Activated CD4-positive, alpha-beta memory T cell treated with anti-CD3 and anti-CD28 coated beads, Interleukin-2, amount 10 ng/mL, durations not matched to agents 7 days and 5 days (primary cell): Measurements from ENCODE around the gene MEGF6. TPM values are rescaled to one million over a fixed set of nuclear protein-coding genes. Genes with fewer than 3 reads are reported as not detected.
A peak's percentile ranks its signal among the peaks of the same experiment; 100 is the strongest.
"Not testable (repeated sequence)": the region's sequence is repeated elsewhere in the genome, so short reads cannot be mapped to it uniquely, and the experiment has no call there.

Source experiments
- CTCF ChIA-PET: fragments of 350-600 bp; sonication (Branson Sonifier 250); formaldehyde crosslinking; loops from one replicate; lab custom pipeline; 2021; ENCODE audit warnings: antibody characterized with exemption, inconsistent platforms; lab: Charles Lee
- POLR2A ChIA-PET: fragments of 350-600 bp; sonication (Branson Sonifier 250); formaldehyde crosslinking; loops from one replicate; lab custom pipeline; 2021; ENCODE audit warnings: antibody characterized with exemption; lab: Charles Lee
- DNase-seq: peaks from one replicate; pipeline ENCODE4 v3.0.0-alpha.2; 2020
- H3K27ac Mint-ChIP-seq: one replicate; pipeline ENCODE4 v1.8.0; 2021; ENCODE audit warnings: mild to moderate bottlenecking, mixed read lengths
- H3K27me3 Mint-ChIP-seq: one replicate; pipeline ENCODE4 v1.8.0; 2021; ENCODE audit warnings: mixed read lengths
- H3K36me3 Mint-ChIP-seq: one replicate; pipeline ENCODE4 v1.8.0; 2021; ENCODE audit warnings: low read depth, mixed read lengths
- H3K4me1 Mint-ChIP-seq: one replicate; pipeline ENCODE4 v1.8.0; 2021; ENCODE audit warnings: mixed read lengths
- H3K4me3 Mint-ChIP-seq: one replicate; pipeline ENCODE4 v1.8.0; 2021; ENCODE audit warnings: mild to moderate bottlenecking, mixed read lengths
- H3K9me3 Mint-ChIP-seq: one replicate; pipeline ENCODE4 v1.8.0; 2021; ENCODE audit warnings: mixed read lengths
- total RNA-seq, 2 experiments: library from RNA; stranded (reverse); gene quantifications; one replicate each; pipeline ENCODE4 v1.2.3, GENCODE V29; 2021

MEGF6 gene
- total RNA-seq, 2 experiments from 2014 or later = 15.6 to 20.2 TPM

DNA sequence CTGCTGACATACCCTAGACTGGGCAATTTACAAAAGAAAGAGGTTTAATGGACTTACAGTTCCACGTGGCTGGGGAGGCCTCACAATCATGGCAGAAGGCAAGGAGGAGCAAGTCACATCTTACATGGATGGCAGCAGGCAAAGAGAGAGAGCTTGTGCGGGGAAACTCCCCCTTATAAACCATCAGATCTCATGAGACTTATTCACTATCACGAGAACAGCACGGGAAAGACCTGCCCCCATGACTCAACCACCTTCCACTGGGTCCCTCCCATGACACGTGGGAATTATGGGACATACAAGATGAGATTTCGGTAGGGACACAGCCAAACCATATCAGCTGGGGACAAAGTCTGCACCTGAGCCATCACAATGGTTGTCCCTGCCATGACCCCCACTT, 35.8 kb downstream of the MEGF6 start:
- CTCF ChIA-PET, POLR2A ChIA-PET, H3K27me3 Mint-ChIP-seq, H3K9me3 Mint-ChIP-seq, H3K4me1 Mint-ChIP-seq, H3K36me3 Mint-ChIP-seq, H3K4me3 Mint-ChIP-seq, H3K27ac Mint-ChIP-seq, DNase-seq: not testable (repeated sequence)

DNA sequence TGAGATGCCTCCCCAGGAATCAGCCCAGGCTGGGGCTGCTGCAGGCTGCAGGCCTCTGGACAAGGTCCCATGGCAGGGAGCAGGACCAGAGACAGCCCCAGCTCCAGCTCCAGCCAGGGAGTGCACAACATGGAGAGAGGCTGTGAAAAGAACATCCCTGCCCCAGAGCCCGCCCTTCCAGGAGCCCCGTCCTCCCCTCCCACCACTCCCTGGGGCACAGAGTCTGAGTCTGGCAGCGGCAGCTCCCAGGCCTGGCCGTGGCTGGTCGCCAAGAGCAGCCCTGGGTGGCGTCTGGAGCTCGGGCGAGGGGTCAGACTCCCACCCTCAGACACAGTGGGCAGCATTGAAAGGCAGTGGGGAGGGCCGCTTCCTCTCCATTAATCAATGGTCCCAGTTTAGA, 37.8 kb downstream of the MEGF6 start:
- CTCF ChIA-PET = no interaction called here
- Mint-ChIP-seq H3K27me3 (no peaks in the 10 kb centered on the region), H3K4me3 (no peak overlapping the region), H3K9me3 (no peaks in the 10 kb centered on the region), H3K36me3 (no peaks in the 10 kb centered on the region), H3K4me1 (no peaks in the 10 kb centered on the region), H3K27ac (no peak overlapping the region)
- POLR2A ChIA-PET = no interaction called here
- no peak for DNase-seq

- H3K4me1 Mint-ChIP-seq, H3K9me3 Mint-ChIP-seq, H3K27ac Mint-ChIP-seq, CTCF ChIA-PET, DNase-seq, H3K36me3 Mint-ChIP-seq, H3K27me3 Mint-ChIP-seq, POLR2A ChIA-PET, H3K4me3 Mint-ChIP-seq: not testable (repeated sequence)
Observed at GRCh38 chr1:3572638-3573037, 38.7 kb downstream of the MEGF6 start.

GRCh38 chr1:3571263-3571662, 40.0 kb downstream of the MEGF6 start:
- DNase-seq = no peak
- Mint-ChIP-seq H3K27ac (no peak overlapping the region), H3K27me3 (no peaks in the 10 kb centered on the region), H3K4me1 (no peaks in the 10 kb centered on the region), H3K36me3 (no peaks in the 10 kb centered on the region), H3K9me3 (no peaks in the 10 kb centered on the region), H3K4me3 (no peak overlapping the region)
- ChIA-PET CTCF (no interaction called here), POLR2A (no interaction called here)

DNA sequence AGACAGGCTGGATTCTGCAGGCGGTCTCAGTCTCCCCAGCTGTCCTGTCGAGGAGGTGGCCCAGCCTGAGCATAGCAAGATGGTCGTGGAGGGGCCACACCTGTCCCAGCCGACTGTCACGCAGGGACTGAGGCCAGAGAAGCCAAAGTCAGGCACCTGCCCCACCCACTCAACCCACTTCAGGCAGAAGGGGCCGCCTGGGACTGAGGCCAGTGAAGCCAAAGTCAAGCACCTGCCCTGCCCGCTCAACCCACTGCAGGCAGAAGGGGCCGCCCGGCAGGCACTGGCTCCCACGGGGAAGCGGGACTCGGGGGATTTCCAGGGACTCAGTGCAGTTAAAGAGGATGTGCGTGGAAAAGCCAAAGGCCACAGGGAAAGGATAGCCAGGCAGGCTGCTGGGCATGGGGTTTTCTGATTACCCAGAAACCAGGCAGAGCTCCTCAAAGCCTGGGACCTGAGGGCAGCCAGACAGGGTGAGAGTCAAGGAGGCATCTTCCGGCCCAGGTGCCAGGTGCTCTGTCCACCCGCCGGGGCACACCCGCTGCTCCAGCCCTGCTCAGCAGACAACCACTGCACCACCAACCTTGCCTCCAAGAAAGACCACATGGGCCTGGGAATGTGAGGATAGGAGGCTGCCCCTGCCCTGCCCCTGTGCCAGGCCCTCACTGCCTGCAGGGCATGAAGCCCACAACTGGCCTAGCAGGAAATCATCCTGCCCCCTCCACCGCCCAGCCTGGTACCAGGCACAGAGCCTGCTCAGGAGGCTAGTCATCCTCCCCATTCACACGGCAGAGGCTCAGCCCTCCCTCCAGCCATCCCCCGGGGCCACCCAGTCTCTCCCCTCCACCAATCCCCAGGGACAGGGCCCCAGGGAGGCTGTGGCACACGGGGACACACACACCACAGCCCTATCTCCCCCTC, 41.0 kb downstream of the MEGF6 start:
- CTCF ChIA-PET = no interaction called here
- H3K4me3 Mint-ChIP-seq = no peak overlapping the region
- H3K36me3 Mint-ChIP-seq = no peaks in the 10 kb centered on the region
- no peak overlapping the region for H3K27ac Mint-ChIP-seq
- H3K27me3 Mint-ChIP-seq = no peaks in the 10 kb centered on the region
- no peak for DNase-seq
- POLR2A ChIA-PET = no interaction called here
- no peaks in the 10 kb centered on the region for H3K4me1 Mint-ChIP-seq
- no peaks in the 10 kb centered on the region for H3K9me3 Mint-ChIP-seq

DNA sequence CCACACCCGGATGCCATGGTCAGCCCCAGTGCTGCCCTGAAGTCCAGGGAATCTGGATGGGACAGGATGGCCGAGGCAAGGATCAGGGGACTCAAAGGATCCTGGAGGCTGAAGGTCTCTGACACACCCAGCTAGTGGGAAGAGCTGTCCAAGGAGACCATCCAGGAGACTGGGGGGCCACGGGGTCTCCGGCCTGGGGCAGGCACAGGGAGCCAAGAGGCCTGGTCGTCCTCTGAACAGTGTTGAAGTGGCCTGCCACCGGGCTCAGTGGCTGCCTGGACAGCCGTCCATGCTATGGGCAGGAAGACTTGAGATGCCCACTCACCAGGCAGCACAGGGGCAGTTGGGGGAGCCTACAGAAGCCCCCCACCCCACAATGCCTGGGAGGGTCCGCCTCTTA, 41.9 kb downstream of the MEGF6 start:
- Mint-ChIP-seq H3K27ac (no peak overlapping the region), H3K9me3 (no peaks in the 10 kb centered on the region), H3K27me3 (no peaks in the 10 kb centered on the region), H3K36me3 (no peaks in the 10 kb centered on the region), H3K4me1 (no peaks in the 10 kb centered on the region), H3K4me3 (no peak overlapping the region)
- CTCF ChIA-PET = no interaction called here
- POLR2A ChIA-PET = no interaction called here
- no peak for DNase-seq

GRCh38 chr1:3568815-3569435, 42.4 kb downstream of the MEGF6 start:
- Mint-ChIP-seq H3K4me3 (no peak overlapping the region), H3K36me3 (no peaks in the 10 kb centered on the region), H3K27ac (no peak overlapping the region), H3K4me1 (no peaks in the 10 kb centered on the region), H3K9me3 (no peaks in the 10 kb centered on the region), H3K27me3 (no peaks in the 10 kb centered on the region)
- DNase-seq = no peak
- CTCF ChIA-PET = no interaction called here
- POLR2A ChIA-PET = no interaction called here

GRCh38 chr1:3566951-3567804, 44.1 kb downstream of the MEGF6 start:
- no peaks in the 10 kb centered on the region for H3K36me3 Mint-ChIP-seq
- no peaks in the 10 kb centered on the region for H3K27me3 Mint-ChIP-seq
- no peaks in the 10 kb centered on the region for H3K4me1 Mint-ChIP-seq
- no peak overlapping the region for H3K27ac Mint-ChIP-seq
- DNase-seq = no peak
- ChIA-PET CTCF (interaction anchor here (0.8 kb wide), 1 partner anchor 52 kb away, joined by 3 read pairs; no protein-coding TSS in a partner anchor), POLR2A (no interaction called here)
- H3K9me3 Mint-ChIP-seq = no peaks in the 10 kb centered on the region
- H3K4me3 Mint-ChIP-seq = no peak overlapping the region

GRCh38 chr1:3566003-3566885, 45.1 kb downstream of the MEGF6 start:
- no peaks in the 10 kb centered on the region for H3K9me3 Mint-ChIP-seq
- no peak overlapping the region for H3K27ac Mint-ChIP-seq
- no peaks in the 10 kb centered on the region for H3K4me1 Mint-ChIP-seq
- no peak for DNase-seq
- no peaks in the 10 kb centered on the region for H3K27me3 Mint-ChIP-seq
- ChIA-PET CTCF (interaction anchor here (2.8 kb wide), 1 partner anchor 54 kb away, joined by 21 read pairs; no protein-coding TSS in a partner anchor), POLR2A (no interaction called here)
- no peak overlapping the region for H3K4me3 Mint-ChIP-seq
- no peaks in the 10 kb centered on the region for H3K36me3 Mint-ChIP-seq

DNA sequence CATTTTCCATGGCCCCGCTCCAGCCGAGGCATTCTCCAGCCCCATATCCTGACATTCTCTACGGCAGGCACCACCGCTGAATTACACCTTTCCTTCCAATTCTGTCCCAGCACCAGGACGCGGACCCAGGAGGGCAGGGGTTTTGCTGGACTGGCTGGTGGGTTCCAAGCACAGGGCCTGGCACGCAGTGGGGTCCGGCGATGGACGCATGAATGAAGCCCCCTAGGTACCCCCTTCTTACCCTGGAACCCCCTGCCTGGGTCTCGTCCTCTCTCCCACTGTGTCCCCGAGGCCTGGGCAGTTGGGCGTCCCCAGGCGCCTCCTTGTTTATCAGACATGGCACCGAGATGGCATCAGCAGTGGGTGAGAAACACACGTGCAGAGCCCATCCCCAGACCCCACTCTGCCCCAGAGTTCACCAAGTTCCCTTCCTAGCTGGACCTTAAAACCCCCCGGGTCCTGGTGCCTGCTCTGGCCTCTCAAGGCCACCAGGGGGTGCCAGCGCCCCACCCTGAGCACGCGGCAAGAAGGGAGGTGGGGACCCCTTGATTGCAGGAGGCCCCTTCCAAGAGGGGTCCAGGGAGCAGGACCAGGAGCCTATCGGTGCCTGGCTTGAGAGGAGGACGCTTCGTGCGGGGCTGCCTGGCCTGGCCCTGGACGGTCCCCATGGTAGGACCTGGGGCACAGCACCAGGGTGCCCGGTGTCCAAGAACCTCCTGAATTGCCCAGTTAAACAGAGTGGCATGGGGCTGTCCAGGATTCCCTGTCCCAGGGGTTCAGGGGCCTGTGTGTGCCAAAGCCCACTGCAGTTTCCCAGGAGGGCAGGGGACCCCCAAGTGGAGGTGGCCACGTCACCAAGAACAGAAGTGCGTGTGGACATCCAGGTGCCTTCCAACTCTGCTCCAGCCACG, 46.1 kb downstream of the MEGF6 start:
- no peak overlapping the region for H3K27ac Mint-ChIP-seq
- ChIA-PET CTCF (interaction anchor here (1.6 to 2.8 kb wide), 2 partner anchors 55 to 162 kb away, joined by 4 to 21 read pairs; no protein-coding TSS in a partner anchor), POLR2A (no interaction called here)
- H3K9me3 Mint-ChIP-seq = no peaks in the 10 kb centered on the region
- no peak overlapping the region for H3K4me3 Mint-ChIP-seq
- H3K4me1 Mint-ChIP-seq = no peaks in the 10 kb centered on the region
- peak; percentile 24 for DNase-seq
- H3K36me3 Mint-ChIP-seq = no peaks in the 10 kb centered on the region
- H3K27me3 Mint-ChIP-seq = no peaks in the 10 kb centered on the region

- Mint-ChIP-seq H3K4me1 (no peaks in the 10 kb centered on the region), H3K27ac (no peak overlapping the region), H3K4me3 (no peak overlapping the region), H3K9me3 (no peaks in the 10 kb centered on the region), H3K27me3 (no peaks in the 10 kb centered on the region), H3K36me3 (no peaks in the 10 kb centered on the region)
- no peak for DNase-seq
- CTCF ChIA-PET = interaction anchor here (1.6 to 2.8 kb wide), 2 partner anchors 57 to 164 kb away, joined by 4 to 21 read pairs; no protein-coding TSS in a partner anchor
- POLR2A ChIA-PET = no interaction called here
Observed at GRCh38 chr1:3563610-3564009, 47.7 kb downstream of the MEGF6 start.
